Measurements from ENCODE around the gene TRMT11.
A peak's percentile ranks its signal among the peaks of the same experiment; 100 is the strongest.

Gene TRMT11

GRCh38 chr6:125981571-125982185, 4.7 kb upstream of the TRMT11 start:
- WGBS (ENCODE audit: extremely low coverage, insufficient coverage, insufficient read length), result no CpG with 5 or more reads among the region's 2 CpGs

GRCh38 chr6:125983246-125983945, 2.9 kb upstream of the TRMT11 start:
- Histone ChIP-seq H3K9me3 (ENCODE audit: insufficient read depth, low read depth, low read length) (no peaks in the 10 kb centered on the region), H2AFZ (ENCODE audit: insufficient read depth, low read length, poor library complexity) (no peak overlapping the region)

More at GRCh38 chr6:125981571-125982185, 4.7 kb upstream of the TRMT11 start:
- H3K4me2 ChIP-seq (ENCODE audit: low read length), result no peak overlapping the region
- no peak overlapping the region for H2BK120ac ChIP-seq (ENCODE audit: insufficient read depth, low read length, poor library complexity)
- no peak overlapping the region for H2BK5ac ChIP-seq (ENCODE audit: low read depth, low read length, poor library complexity)
- no peak overlapping the region for H4K8ac ChIP-seq (ENCODE audit: low read depth, low read length)
- no peak overlapping the region for H3K9ac ChIP-seq (ENCODE audit: low read length)
- H2BK12ac ChIP-seq (ENCODE audit: low read length), result no peak overlapping the region
- H3K36me3 ChIP-seq (ENCODE audit: control insufficient read depth in 1 of 2, insufficient read depth in 2 of 2, low read length in 2 of 2), result no peaks in the 10 kb centered on the region
- DNase-seq, result no peak
- H2AK5ac ChIP-seq (ENCODE audit: low read length), result no peak overlapping the region
- H3K9me3 ChIP-seq (ENCODE audit: insufficient read depth, low read depth, low read length), result no peaks in the 10 kb centered on the region
- H4K91ac ChIP-seq (ENCODE audit: low read depth, low read length), result no peak overlapping the region
- H3K79me1 ChIP-seq (ENCODE audit: low read length), result peaks cover 3% of the 10 kb centered on the region
- no peak overlapping the region for H3K27ac ChIP-seq (ENCODE audit: low read depth, low read length)
- H3K23ac ChIP-seq (ENCODE audit: low read length), result no peak overlapping the region
- no peak overlapping the region for H3K18ac ChIP-seq (ENCODE audit: low read length)
- no peak overlapping the region for H3K14ac ChIP-seq (ENCODE audit: low read length)
- H3K27me3 ChIP-seq (ENCODE audit: insufficient read depth, low read length), result no peaks in the 10 kb centered on the region
- no peak overlapping the region for H3K4me3 ChIP-seq (ENCODE audit: low read depth, low read length)
- no peak overlapping the region for H4K12ac ChIP-seq (ENCODE audit: low read depth, low read length)
- H2AFZ ChIP-seq (ENCODE audit: insufficient read depth, low read length, poor library complexity), result no peak overlapping the region
- H3K4me1 ChIP-seq (ENCODE audit: control insufficient read depth in 1 of 2, insufficient read depth in 2 of 2, low read length in 2 of 2), result peaks cover 0 to 3% of the 10 kb centered on the region in 2 experiments
- no peak overlapping the region for H3K4ac ChIP-seq (ENCODE audit: low read depth, low read length)
- peaks cover 3% of the 10 kb centered on the region for H3K79me2 ChIP-seq (ENCODE audit: control insufficient read depth, insufficient read depth, low read length, poor library complexity)

GRCh38 chr6:125984311-125984710, 2.0 kb upstream of the TRMT11 start:
- no peak overlapping the region for H2BK5ac ChIP-seq (ENCODE audit: low read depth, low read length, poor library complexity)
- no peak overlapping the region for H3K27ac ChIP-seq (ENCODE audit: low read depth, low read length)
- no peaks in the 10 kb centered on the region for H3K9me3 ChIP-seq (ENCODE audit: insufficient read depth, low read depth, low read length)
- no peak overlapping the region for H4K12ac ChIP-seq (ENCODE audit: low read depth, low read length)
- no peak overlapping the region for H4K8ac ChIP-seq (ENCODE audit: low read depth, low read length)
- H2AK5ac ChIP-seq (ENCODE audit: low read length), result no peak overlapping the region
- no peak overlapping the region for H3K4ac ChIP-seq (ENCODE audit: low read depth, low read length)
- H3K23ac ChIP-seq (ENCODE audit: low read length), result no peak overlapping the region
- H3K79me2 ChIP-seq (ENCODE audit: control insufficient read depth, insufficient read depth, low read length, poor library complexity), result peaks cover 5% of the 10 kb centered on the region
- no peak for DNase-seq
- no peak overlapping the region for H3K4me3 ChIP-seq (ENCODE audit: low read depth, low read length)
- no peak overlapping the region for H3K9ac ChIP-seq (ENCODE audit: low read length)
- H3K4me1 ChIP-seq (ENCODE audit: control insufficient read depth in 1 of 2, insufficient read depth in 2 of 2, low read length in 2 of 2), result peaks cover 0 to 3% of the 10 kb centered on the region in 2 experiments
- H2BK120ac ChIP-seq (ENCODE audit: insufficient read depth, low read length, poor library complexity), result no peak overlapping the region
- H3K14ac ChIP-seq (ENCODE audit: low read length), result no peak overlapping the region
- H2BK12ac ChIP-seq (ENCODE audit: low read length), result no peak overlapping the region
- H3K4me2 ChIP-seq (ENCODE audit: low read length), result no peak overlapping the region
- no peaks in the 10 kb centered on the region for H3K36me3 ChIP-seq (ENCODE audit: control insufficient read depth in 1 of 2, insufficient read depth in 2 of 2, low read length in 2 of 2)
- H3K79me1 ChIP-seq (ENCODE audit: low read length), result peaks cover 5% of the 10 kb centered on the region
- H3K27me3 ChIP-seq (ENCODE audit: insufficient read depth, low read length), result no peaks in the 10 kb centered on the region
- no peak overlapping the region for H3K18ac ChIP-seq (ENCODE audit: low read length)
- no CpG with 5 or more reads among the region's 2 CpGs for WGBS (ENCODE audit: extremely low coverage, insufficient coverage, insufficient read length)
- H2AFZ ChIP-seq (ENCODE audit: insufficient read depth, low read length, poor library complexity), result no peak overlapping the region
- no peak overlapping the region for H4K91ac ChIP-seq (ENCODE audit: low read depth, low read length)

More at GRCh38 chr6:125983246-125983945, 2.9 kb upstream of the TRMT11 start:
- no peak overlapping the region for H3K4me2 ChIP-seq (ENCODE audit: low read length)
- H4K91ac ChIP-seq (ENCODE audit: low read depth, low read length), result no peak overlapping the region
- no peak overlapping the region for H2BK120ac ChIP-seq (ENCODE audit: insufficient read depth, low read length, poor library complexity)
- H3K23ac ChIP-seq (ENCODE audit: low read length), result peak overlapping the region; percentile 49
- no peaks in the 10 kb centered on the region for H3K27me3 ChIP-seq (ENCODE audit: insufficient read depth, low read length)
- H3K4ac ChIP-seq (ENCODE audit: low read depth, low read length), result no peak overlapping the region
- no peak overlapping the region for H2BK12ac ChIP-seq (ENCODE audit: low read length)
- peaks cover 5% of the 10 kb centered on the region for H3K79me2 ChIP-seq (ENCODE audit: control insufficient read depth, insufficient read depth, low read length, poor library complexity)
- H3K14ac ChIP-seq (ENCODE audit: low read length), result no peak overlapping the region
- H3K4me3 ChIP-seq (ENCODE audit: low read depth, low read length), result no peak overlapping the region
- no CpG with 5 or more reads among the region's 4 CpGs for WGBS (ENCODE audit: extremely low coverage, insufficient coverage, insufficient read length)
- DNase-seq, result no peak
- H4K12ac ChIP-seq (ENCODE audit: low read depth, low read length), result no peak overlapping the region
- no peaks in the 10 kb centered on the region for H3K36me3 ChIP-seq (ENCODE audit: control insufficient read depth in 1 of 2, insufficient read depth in 2 of 2, low read length in 2 of 2)
- no peak overlapping the region for H3K27ac ChIP-seq (ENCODE audit: low read depth, low read length)
- no peak overlapping the region for H3K9ac ChIP-seq (ENCODE audit: low read length)
- peaks cover 0 to 3% of the 10 kb centered on the region in 2 experiments for H3K4me1 ChIP-seq (ENCODE audit: control insufficient read depth in 1 of 2, insufficient read depth in 2 of 2, low read length in 2 of 2)
- no peak overlapping the region for H2AK5ac ChIP-seq (ENCODE audit: low read length)
- H4K8ac ChIP-seq (ENCODE audit: low read depth, low read length), result no peak overlapping the region
- H3K18ac ChIP-seq (ENCODE audit: low read length), result no peak overlapping the region
- no peak overlapping the region for H2BK5ac ChIP-seq (ENCODE audit: low read depth, low read length, poor library complexity)
- peaks cover 5% of the 10 kb centered on the region for H3K79me1 ChIP-seq (ENCODE audit: low read length)

GRCh38 chr6:125985522-125985921, 818 bp upstream of the TRMT11 start:
- H2BK120ac ChIP-seq (ENCODE audit: insufficient read depth, low read length, poor library complexity), result no peak overlapping the region
- no peak overlapping the region for H4K91ac ChIP-seq (ENCODE audit: low read depth, low read length)
- H2BK5ac ChIP-seq (ENCODE audit: low read depth, low read length, poor library complexity), result no peak overlapping the region
- no peaks in the 10 kb centered on the region for H3K36me3 ChIP-seq (ENCODE audit: control insufficient read depth in 1 of 2, insufficient read depth in 2 of 2, low read length in 2 of 2)
- no peak for DNase-seq
- H3K27me3 ChIP-seq (ENCODE audit: insufficient read depth, low read length), result no peaks in the 10 kb centered on the region
- no peak overlapping the region for H3K4me3 ChIP-seq (ENCODE audit: low read depth, low read length)
- H4K12ac ChIP-seq (ENCODE audit: low read depth, low read length), result peak overlapping the region; percentile 51
- H3K23ac ChIP-seq (ENCODE audit: low read length), result no peak overlapping the region
- H2BK12ac ChIP-seq (ENCODE audit: low read length), result no peak overlapping the region
- no CpG with 5 or more reads among the region's 4 CpGs for WGBS (ENCODE audit: extremely low coverage, insufficient coverage, insufficient read length)
- H2AFZ ChIP-seq (ENCODE audit: insufficient read depth, low read length, poor library complexity), result no peak overlapping the region
- H2AK5ac ChIP-seq (ENCODE audit: low read length), result no peak overlapping the region
- H3K9me3 ChIP-seq (ENCODE audit: insufficient read depth, low read depth, low read length), result no peaks in the 10 kb centered on the region
- H3K4ac ChIP-seq (ENCODE audit: low read depth, low read length), result peak overlapping the region; percentile 35
- no peak overlapping the region for H4K8ac ChIP-seq (ENCODE audit: low read depth, low read length)
- H3K4me1 ChIP-seq (ENCODE audit: control insufficient read depth in 1 of 2, insufficient read depth in 2 of 2, low read length in 2 of 2), result peaks cover 0 to 3% of the 10 kb centered on the region in 2 experiments
- no peak overlapping the region for H3K18ac ChIP-seq (ENCODE audit: low read length)
- no peak overlapping the region for H3K4me2 ChIP-seq (ENCODE audit: low read length)
- peaks cover 5% of the 10 kb centered on the region for H3K79me2 ChIP-seq (ENCODE audit: control insufficient read depth, insufficient read depth, low read length, poor library complexity)
- no peak overlapping the region for H3K27ac ChIP-seq (ENCODE audit: low read depth, low read length)
- no peak overlapping the region for H3K14ac ChIP-seq (ENCODE audit: low read length)
- H3K79me1 ChIP-seq (ENCODE audit: low read length), result peaks cover 5% of the 10 kb centered on the region
- H3K9ac ChIP-seq (ENCODE audit: low read length), result no peak overlapping the region
